Measurements from ENCODE around the gene FBRSL1. TPM values are rescaled to one million over a fixed set of nuclear protein-coding genes. Genes with fewer than 3 reads are reported as not detected.
A peak's percentile ranks its signal among the peaks of the same experiment; 100 is the strongest.

FBRSL1 gene
- total RNA-seq, 4 donors from 2014 or later: 14.4 to 28.1 (median 18.5) TPM

DNA sequence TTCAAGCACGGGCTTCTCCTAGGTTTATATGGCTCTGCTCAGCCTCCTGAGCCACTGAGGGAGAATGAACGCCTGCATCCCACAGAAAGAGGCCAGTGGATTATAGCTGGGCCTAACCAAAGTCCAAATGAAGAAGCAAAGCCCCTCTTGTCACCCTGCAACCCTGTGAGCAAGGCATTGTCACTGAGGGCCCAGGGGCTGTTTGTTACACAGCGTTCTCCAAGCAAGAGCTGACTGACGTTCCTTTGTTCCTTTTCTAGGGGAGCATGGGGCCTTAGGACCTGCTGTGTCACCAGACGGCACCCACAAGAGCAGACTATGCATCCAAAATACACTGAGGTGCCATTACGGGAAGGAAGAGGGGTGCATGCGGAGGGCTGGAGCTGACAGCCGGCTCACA is 4.3 kb upstream of the FBRSL1 start:
- intact Hi-C loops (cut with DNase I): no loop called here
- Histone ChIP-seq H3K4me3 (no peak overlapping the region), H3K27me3 (peaks cover 0 to 16% (median 0%) of the 10 kb centered on the region in 4 donors), H3K4me1 (peaks cover 7 to 18% (median 13%) of the 10 kb centered on the region in 4 donors), H3K9me3 (no peaks in the 10 kb centered on the region), H3K27ac (replicated peaks in 1 of 4) (no peak overlapping the region), H3K36me3 (no peaks in the 10 kb centered on the region)
- no peak for DNase-seq (ENCODE audit: extremely low spot score)
- WGBS: 83% methylated on average over 8 of the region's 8 CpGs
- TF ChIP-seq EP300 (IDR thresholded peaks at IDR 0.05): no peak
- TF ChIP-seq, protein P1, sequence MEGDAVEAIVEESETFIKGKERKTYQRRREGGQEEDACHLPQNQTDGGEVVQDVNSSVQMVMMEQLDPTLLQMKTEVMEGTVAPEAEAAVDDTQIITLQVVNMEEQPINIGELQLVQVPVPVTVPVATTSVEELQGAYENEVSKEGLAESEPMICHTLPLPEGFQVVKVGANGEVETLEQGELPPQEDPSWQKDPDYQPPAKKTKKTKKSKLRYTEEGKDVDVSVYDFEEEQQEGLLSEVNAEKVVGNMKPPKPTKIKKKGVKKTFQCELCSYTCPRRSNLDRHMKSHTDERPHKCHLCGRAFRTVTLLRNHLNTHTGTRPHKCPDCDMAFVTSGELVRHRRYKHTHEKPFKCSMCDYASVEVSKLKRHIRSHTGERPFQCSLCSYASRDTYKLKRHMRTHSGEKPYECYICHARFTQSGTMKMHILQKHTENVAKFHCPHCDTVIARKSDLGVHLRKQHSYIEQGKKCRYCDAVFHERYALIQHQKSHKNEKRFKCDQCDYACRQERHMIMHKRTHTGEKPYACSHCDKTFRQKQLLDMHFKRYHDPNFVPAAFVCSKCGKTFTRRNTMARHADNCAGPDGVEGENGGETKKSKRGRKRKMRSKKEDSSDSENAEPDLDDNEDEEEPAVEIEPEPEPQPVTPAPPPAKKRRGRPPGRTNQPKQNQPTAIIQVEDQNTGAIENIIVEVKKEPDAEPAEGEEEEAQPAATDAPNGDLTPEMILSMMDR (IDR thresholded peaks at IDR 0.05): no peak
- TF ChIP-seq POLR2A (IDR thresholded peaks at IDR 0.05; ENCODE audit: low read depth): no peak
- TF ChIP-seq POLR2AphosphoS5 (IDR thresholded peaks at IDR 0.05): no peak

GRCh38 chr12:132486168-132486567 is 3.8 kb upstream of the FBRSL1 start:
- intact Hi-C loops (cut with DNase I): no loop called here
- WGBS: 80% methylated on average over 8 of the region's 8 CpGs
- peaks cover 0 to 11% (median 0%) of the 10 kb centered on the region in 4 donors for H3K27me3 ChIP-seq
- no peaks in the 10 kb centered on the region for H3K9me3 ChIP-seq
- no peaks in the 10 kb centered on the region for H3K36me3 ChIP-seq
- peaks cover 7 to 24% (median 18%) of the 10 kb centered on the region in 4 donors for H3K4me1 ChIP-seq
- TF ChIP-seq POLR2AphosphoS5 (IDR thresholded peaks at IDR 0.05): no peak
- no peak for TF ChIP-seq POLR2A (IDR thresholded peaks at IDR 0.05; ENCODE audit: low read depth)
- no peak for TF ChIP-seq EP300 (IDR thresholded peaks at IDR 0.05)
- TF ChIP-seq, protein P1 (IDR thresholded peaks at IDR 0.05): no peak
- H3K27ac ChIP-seq (replicated peaks in 1 of 4): no peak overlapping the region
- DNase-seq (ENCODE audit: extremely low spot score): no peak
- H3K4me3 ChIP-seq: no peak overlapping the region

DNA sequence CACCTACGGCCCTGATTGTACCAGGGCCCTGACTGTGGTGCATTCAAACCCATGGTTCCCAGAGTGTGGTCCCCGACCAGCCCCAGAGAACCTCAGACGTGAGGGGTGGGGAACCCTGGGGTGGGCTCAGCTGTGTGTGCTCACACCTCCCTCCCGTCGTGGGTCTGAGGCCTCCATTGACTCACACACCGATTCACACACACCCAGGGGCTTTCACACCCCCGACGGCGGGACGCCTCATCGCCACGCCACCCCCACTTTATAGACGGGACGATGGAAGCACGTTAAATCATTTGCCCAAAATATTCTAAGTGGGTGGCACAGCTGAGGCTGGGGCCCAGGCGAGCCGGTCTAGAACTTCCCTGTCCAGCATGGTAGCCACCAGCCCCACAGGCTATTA is 3.4 kb upstream of the FBRSL1 start:
- intact Hi-C loops (cut with DNase I): no loop called here
- Histone ChIP-seq H3K27ac (replicated peaks in 1 of 4) (no peak overlapping the region), H3K36me3 (no peaks in the 10 kb centered on the region), H3K27me3 (peaks cover 0 to 8% (median 0%) of the 10 kb centered on the region in 4 donors), H3K9me3 (no peaks in the 10 kb centered on the region), H3K4me3 (no peak overlapping the region), H3K4me1 (peaks cover 9 to 28% (median 22%) of the 10 kb centered on the region in 4 donors)
- no peak for DNase-seq (ENCODE audit: extremely low spot score)
- no peak for TF ChIP-seq POLR2A (IDR thresholded peaks at IDR 0.05; ENCODE audit: low read depth)
- 85% methylated on average over 16 of the region's 17 CpGs for WGBS

- WGBS: 91% methylated on average over 14 of the region's 14 CpGs
- intact Hi-C loops (cut with DNase I): no loop called here
Observed at GRCh38 chr12:132487311-132487741, 2.6 kb upstream of the FBRSL1 start.

GRCh38 chr12:132488127-132489077 is 1.5 kb upstream of the FBRSL1 start:
- no peaks in the 10 kb centered on the region for H3K27me3 ChIP-seq
- DNase-seq (ENCODE audit: extremely low spot score): no peak
- H3K36me3 ChIP-seq: peaks cover 0 to 8% (median 0%) of the 10 kb centered on the region in 4 donors
- intact Hi-C loops (cut with DNase I): no loop called here
- peak overlapping the region; percentile 87 to 95 (median 91) for H3K4me3 ChIP-seq
- H3K27ac ChIP-seq (replicated peaks in 1 of 4): peak overlapping the region; percentile 78 to 84 (median 82)
- 70% methylated on average over 18 of the region's 23 CpGs for WGBS
- H3K4me1 ChIP-seq: peaks cover 27 to 46% (median 40%) of the 10 kb centered on the region in 4 donors
- TF ChIP-seq EP300 (IDR thresholded peaks at IDR 0.05) (no peak), POLR2AphosphoS5 (IDR thresholded peaks at IDR 0.05) (no peak), POLR2A (IDR thresholded peaks at IDR 0.05; ENCODE audit: low read depth) (no peak)
- TF ChIP-seq, protein P1 (IDR thresholded peaks at IDR 0.05): no peak
- H3K9me3 ChIP-seq: no peaks in the 10 kb centered on the region

More at GRCh38 chr12:132487311-132487741, 2.6 kb upstream of the FBRSL1 start:
- DNase-seq (ENCODE audit: extremely low spot score): no peak
- H3K27me3 ChIP-seq: peaks cover 0 to under 1% (median 0%) of the 10 kb centered on the region in 4 donors
- peaks cover 16 to 36% (median 29%) of the 10 kb centered on the region in 4 donors for H3K4me1 ChIP-seq
- no peak for TF ChIP-seq EP300 (IDR thresholded peaks at IDR 0.05)
- H3K36me3 ChIP-seq: peaks cover 0 to 3% (median 0%) of the 10 kb centered on the region in 4 donors
- no peak overlapping the region for H3K27ac ChIP-seq (replicated peaks in 1 of 4)
- H3K9me3 ChIP-seq: no peaks in the 10 kb centered on the region
- H3K4me3 ChIP-seq: no peak overlapping the region

Data from esophagus muscularis mucosa (tissue), 4 donors.